Measurements from ENCODE around the gene ANKRD40.
"Not testable (repeated sequence)": the region's sequence is repeated elsewhere in the genome, so short reads cannot be mapped to it uniquely, and the experiment has no call there.

Gene ANKRD40

DNA sequence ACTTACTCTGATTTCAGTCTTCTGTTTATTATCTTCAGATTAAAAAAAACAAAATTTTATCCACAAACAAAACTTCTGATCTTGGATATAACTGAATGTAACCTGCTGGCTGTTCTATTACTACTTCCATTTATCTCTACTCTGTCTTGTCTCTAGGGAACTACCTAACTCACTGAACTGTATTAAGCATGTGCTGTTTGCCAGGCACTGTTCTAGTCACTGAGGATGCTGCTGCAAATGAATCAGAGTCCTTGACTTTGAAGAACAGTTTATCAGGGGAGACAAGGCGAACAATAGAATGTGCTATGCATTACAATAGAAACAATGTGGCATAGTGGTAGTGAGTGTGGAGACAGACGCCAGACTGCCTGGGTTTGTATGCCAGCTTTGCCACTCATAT, 2.3 kb upstream of the ANKRD40 start:
- DNase-seq: no peak

DNA sequence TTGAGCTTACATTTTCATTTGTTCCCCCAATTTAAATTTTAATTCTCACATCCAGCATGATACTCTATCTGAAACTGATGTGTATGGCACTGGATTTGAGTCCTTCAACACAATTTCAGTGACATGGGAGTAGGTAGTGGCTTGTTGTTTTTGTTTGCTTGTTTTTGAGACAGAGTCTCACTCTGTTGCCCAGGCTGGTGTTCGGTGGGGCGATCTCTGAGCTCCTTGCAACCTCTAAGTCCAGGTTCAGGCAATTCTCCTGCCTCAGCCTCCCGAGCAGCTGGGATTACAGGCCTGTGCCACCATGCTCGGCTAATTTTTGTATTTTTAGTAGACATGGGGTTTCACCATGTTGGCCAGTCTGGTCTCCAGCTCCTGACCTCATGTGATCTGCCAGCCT, 1.3 kb upstream of the ANKRD40 start:
- DNase-seq: not testable (repeated sequence)

- peak; percentile 75 for DNase-seq
Observed at GRCh38 chr17:50708050-50709000, 611 bp upstream of the ANKRD40 start.

GRCh38 chr17:50703162-50703561, 4.6 kb downstream of the ANKRD40 start:
- no peak for DNase-seq

DNA sequence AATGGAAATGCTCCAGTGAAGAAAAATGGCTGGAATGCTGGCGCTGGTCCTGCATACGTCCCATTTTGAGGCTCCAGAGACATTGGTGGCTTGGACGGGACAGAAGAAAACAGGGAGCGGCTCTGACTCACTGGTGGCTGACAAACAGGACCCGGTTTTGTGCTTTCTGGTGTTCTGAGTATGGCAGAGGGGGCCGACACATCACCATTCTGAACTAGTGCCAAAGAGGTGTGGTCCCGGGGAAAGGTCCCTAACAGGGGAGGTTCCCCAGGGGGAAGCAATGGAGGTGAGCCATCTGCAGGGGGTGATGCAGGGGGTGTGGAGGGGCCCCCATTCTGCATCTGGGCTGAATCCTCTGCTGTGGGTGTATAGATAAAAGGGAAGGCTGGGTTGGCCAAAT, 8.3 kb downstream of the ANKRD40 start:
- no peak for DNase-seq

DNA sequence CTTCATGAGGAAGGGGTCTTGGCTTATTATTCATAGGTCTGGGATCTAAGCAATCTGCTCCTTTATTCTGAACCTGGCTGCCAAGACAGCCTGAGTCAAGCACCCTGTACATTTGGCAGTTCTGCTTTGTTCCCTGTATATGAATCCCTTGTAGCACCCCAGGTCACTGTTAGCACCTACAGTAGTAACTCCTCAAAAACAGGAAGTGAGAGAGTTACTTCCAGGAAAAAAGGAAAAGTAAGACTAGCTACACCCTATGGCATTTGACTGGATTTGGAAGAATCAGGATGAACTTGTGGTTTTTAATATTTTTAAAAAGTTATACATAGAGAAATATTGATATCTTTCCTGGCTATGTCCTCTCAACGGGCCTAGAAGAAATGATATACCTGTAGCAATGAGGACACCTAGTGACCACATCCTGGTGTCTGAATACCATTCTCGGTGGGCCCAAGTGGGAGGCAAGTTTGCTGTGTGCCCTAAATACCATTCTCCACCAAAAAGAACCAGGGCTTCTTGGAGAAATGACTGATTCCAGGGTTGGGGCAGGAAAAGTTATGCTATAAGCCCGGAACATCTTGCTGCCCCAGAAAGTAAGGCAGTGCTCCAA, 9.9 kb downstream of the ANKRD40 start:
- no peak for DNase-seq

GRCh38 chr17:50697062-50697461, 10.7 kb downstream of the ANKRD40 start:
- no peak for DNase-seq

GRCh38 chr17:50696365-50696879, 11.3 kb downstream of the ANKRD40 start:
- no peak for DNase-seq

DNA sequence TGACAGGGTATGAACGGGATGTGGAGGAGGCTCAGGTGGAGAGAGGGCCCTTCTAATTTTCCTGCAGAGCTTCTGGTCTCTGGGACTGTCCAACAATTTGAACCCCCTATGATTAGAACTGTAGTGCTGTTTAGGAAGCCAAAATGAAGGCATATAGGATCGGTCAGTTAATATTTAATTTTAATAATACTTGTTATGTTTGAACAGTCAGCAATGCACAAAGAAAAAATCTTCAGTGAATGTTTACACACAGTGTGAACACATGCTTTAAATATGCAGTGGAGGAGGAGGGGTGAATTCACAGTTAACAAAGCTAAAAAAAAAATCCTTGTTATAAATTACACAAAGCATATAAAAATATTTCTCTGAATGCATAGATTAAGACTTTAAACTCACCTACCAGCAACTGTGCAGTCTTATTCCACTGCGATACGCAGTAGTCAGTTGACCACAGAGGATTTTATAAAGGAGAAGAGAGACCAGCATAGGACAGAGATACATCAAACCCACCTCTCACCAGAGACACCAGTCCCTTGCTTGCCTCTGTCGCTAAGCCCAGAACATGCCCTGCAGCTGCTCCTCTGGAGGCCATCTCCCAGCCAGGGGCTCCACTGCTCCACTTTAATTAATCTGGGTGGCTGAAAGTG, 14.6 kb downstream of the ANKRD40 start:
- no peak for DNase-seq

DNA sequence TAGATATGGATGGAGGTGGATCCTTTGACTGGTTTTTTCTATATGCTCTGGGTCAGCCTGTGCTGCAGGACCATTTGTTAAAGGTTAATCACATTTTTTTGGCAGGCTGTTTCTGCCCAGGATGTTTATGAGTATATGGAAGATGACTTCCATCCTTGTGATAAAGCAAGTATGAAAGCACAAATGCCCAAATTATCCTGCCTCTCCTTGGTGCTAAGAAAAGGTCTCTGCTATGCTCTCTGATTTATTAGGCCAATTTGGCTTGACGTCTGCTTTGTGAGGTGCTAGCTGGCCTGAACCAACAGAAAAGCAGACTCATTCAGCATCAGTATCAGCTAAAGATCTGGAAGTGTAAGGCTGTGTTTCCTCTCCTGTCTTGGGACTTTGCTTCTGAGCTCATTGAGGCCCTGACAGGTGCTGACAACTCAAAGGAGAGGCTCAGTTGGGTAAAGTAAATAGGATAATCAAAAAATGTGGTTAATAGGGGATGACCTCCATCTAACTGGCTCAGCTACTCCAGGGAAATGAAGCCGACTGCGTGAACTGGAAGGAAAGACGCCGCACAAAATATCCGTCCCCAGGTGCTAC, 15.2 kb downstream of the ANKRD40 start:
- DNase-seq: no peak

- peak; percentile 17 for DNase-seq
Observed at GRCh38 chr17:50691550-50692447, 15.9 kb downstream of the ANKRD40 start.

DNA sequence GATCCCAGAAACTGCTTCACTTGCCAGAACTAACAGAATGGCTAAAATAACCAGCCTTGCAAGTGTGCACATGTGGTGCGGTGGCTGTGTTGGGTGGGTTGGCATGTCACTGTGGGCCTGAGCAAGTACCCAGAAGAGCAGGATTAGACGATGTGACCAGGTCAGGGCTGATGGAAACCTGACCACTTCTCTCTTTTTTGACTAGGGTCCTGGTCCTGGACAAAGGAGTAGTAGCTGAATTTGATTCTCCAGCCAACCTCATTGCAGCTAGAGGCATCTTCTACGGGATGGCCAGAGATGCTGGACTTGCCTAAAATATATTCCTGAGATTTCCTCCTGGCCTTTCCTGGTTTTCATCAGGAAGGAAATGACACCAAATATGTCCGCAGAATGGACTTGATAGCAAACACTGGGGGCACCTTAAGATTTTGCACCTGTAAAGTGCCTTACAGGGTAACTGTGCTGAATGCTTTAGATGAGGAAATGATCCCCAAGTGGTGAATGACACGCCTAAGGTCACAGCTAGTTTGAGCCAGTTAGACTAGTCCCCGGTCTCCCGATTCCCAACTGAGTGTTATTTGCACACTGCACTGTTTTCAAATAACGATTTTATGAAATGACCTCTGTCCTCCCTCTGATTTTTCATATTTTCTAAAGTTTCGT, 16.7 kb downstream of the ANKRD40 start:
- DNase-seq: no peak

- peak; percentile 31 for DNase-seq
Observed at GRCh38 chr17:50689956-50690886, 17.5 kb downstream of the ANKRD40 start.

DNA sequence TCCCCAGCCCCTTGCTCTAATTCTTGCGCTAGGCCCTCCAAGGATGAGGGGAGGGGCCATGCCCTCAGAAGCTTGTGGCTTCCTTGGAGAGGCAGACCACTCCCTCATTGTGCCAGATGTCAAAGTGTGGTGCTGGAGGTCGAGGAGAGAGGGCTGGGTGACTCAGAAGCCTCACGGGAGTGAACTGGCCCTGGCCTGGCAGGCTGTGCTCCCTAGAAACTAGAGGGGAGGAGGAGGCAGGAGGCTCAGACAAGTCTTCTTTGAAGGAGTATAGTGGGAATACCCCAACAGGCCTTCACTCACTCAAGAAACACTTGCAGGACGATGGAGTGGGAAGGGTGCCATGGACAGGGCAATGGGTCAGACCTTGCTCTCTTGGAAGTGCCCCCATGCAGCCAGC, 18.5 kb downstream of the ANKRD40 start:
- no peak for DNase-seq

- DNase-seq: peak; percentile 71
Observed at GRCh38 chr17:50688245-50688644, 19.5 kb downstream of the ANKRD40 start.

DNA sequence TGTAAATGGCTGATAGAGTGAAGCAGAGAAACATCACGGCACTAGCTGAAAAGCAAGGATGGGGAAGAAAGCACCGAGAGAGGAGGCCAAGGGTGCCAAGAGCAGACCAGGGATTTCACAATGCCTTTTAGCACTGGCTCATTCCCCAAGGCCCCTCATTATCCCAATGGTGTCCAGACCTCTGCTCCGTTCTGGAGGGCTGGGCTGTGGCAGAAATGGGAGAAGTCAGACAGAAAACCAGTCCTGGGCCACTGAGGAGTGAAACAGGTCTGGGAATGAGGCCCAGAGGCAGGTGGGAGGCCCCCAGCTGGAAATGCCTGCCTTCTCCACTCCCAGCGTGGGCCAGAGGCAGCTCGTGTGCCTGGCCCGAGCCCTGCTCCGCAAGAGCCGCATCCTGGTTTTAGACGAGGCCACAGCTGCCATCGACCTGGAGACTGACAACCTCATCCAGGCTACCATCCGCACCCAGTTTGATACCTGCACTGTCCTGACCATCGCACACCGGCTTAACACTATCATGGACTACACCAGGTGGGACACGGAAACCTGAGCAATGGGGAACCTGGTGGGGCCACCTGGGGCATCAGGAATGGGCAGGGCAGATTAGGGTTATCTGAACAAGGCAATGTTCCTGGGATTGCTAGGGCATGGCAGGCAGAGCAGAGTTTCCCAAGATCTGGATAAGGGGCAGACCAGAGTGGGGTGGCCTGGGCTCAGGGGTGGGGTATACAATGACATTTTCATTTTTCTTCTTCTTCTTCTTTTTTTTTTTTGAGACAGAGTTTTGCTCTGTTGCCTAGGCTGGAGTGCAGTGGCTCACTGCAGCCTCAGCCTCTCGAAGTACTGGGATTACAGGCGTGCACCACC, 20.3 kb downstream of the ANKRD40 start:
- no peak for DNase-seq

- peak; percentile 70 for DNase-seq
Observed at GRCh38 chr17:50686494-50687199, 21.1 kb downstream of the ANKRD40 start.

- DNase-seq: peak; percentile 70
Observed at GRCh38 chr17:50685691-50686493, 21.8 kb downstream of the ANKRD40 start.

Measured in DMS79 treated with DMSO at 0.1 percent for 48 hours (cell line).